ENCODE results near the gene SSH3.

SSH3 gene

GRCh38 chr11:67267188-67268080, 35.9 kb upstream of the SSH3 start:
- DNase-seq (ENCODE audit: low read depth in 2 of 2) = no peak

GRCh38 chr11:67268081-67268961, 35.0 kb upstream of the SSH3 start:
- DNase-seq (ENCODE audit: low read depth in 2 of 2) = no peak

- DNase-seq (ENCODE audit: low read depth in 2 of 2) = no peak
Measured at GRCh38 chr11:67268962-67269268, 34.4 kb upstream of the SSH3 start.

- DNase-seq (ENCODE audit: low read depth in 2 of 2) = no peak
Measured at GRCh38 chr11:67269401-67270255, 33.7 kb upstream of the SSH3 start.

GRCh38 chr11:67270256-67271204, 32.8 kb upstream of the SSH3 start:
- DNase-seq (ENCODE audit: low read depth in 2 of 2) = no peak

GRCh38 chr11:67271205-67271540, 32.2 kb upstream of the SSH3 start:
- no peak for DNase-seq (ENCODE audit: low read depth in 2 of 2)

GRCh38 chr11:67271541-67272284, 31.6 kb upstream of the SSH3 start:
- no peak for DNase-seq (ENCODE audit: low read depth in 2 of 2)

- no peak for DNase-seq (ENCODE audit: low read depth in 2 of 2)
Measured at GRCh38 chr11:67272327-67273259, 30.7 kb upstream of the SSH3 start.

GRCh38 chr11:67273260-67273990, 29.9 kb upstream of the SSH3 start:
- no peak for DNase-seq (ENCODE audit: low read depth in 2 of 2)

GRCh38 chr11:67274768-67275605, 28.3 kb upstream of the SSH3 start:
- DNase-seq (ENCODE audit: low read depth in 2 of 2) = no peak

- DNase-seq (ENCODE audit: low read depth in 2 of 2) = no peak
Measured at GRCh38 chr11:67275606-67276409, 27.5 kb upstream of the SSH3 start.

GRCh38 chr11:67276781-67277230, 26.5 kb upstream of the SSH3 start:
- DNase-seq (ENCODE audit: low read depth in 2 of 2) = no peak

GRCh38 chr11:67277231-67277961, 25.9 kb upstream of the SSH3 start:
- DNase-seq (ENCODE audit: low read depth in 2 of 2) = peak in 1 of 2 experiments; percentile 26

GRCh38 chr11:67278135-67278938, 25.0 kb upstream of the SSH3 start:
- DNase-seq (ENCODE audit: low read depth in 2 of 2) = no peak
